ENCODE results near the gene SOX2.

SOX2 gene

DNA sequence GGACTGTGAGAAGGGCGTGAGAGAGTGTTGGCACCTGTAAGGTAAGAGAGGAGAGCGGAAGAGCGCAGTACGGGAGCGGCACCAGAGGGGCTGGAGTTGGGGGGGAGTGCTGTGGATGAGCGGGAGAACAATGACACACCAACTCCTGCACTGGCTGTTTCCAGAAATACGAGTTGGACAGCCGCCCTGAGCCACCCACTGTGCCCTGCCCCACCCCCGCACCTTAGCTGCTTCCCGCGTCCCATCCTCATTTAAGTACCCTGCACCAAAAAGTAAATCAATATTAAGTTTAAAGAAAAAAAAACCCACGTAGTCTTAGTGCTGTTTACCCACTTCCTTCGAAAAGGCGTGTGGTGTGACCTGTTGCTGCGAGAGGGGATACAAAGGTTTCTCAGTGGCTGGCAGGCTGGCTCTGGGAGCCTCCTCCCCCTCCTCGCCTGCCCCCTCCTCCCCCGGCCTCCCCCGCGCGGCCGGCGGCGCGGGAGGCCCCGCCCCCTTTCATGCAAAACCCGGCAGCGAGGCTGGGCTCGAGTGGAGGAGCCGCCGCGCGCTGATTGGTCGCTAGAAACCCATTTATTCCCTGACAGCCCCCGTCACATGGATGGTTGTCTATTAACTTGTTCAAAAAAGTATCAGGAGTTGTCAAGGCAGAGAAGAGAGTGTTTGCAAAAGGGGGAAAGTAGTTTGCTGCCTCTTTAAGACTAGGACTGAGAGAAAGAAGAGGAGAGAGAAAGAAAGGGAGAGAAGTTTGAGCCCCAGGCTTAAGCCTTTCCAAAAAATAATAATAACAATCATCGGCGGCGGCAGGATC is at the start of gene SOX2:
Gene SOX2, plus strand, starts transcription at position 601 of the 811 bp plus-strand sequence. CDS start 436 bp downstream, outside the sequence.
- FAIRE-seq = no peak
- peak; percentile 92 for DNase-seq (ENCODE audit: low spot score)

DNA sequence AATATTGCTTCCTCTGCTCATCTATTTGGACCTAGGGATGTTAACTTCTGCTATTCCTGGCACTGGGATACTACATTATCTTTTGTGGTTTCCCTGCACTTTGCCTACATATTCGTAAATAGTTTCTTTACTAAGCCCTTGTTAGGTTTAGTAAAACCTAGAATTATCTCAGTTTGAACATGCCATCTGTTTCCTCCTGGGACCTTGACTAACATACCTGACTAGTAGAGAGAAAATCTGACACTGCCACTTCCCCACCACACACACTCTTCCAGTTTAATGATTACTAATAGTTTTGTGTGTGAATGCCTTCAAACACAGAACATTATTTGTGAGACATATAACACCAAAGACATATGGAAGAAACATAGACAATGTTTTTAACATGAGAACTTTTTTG is 28.2 kb upstream of the SOX2 start:
- no peak for FAIRE-seq
- DNase-seq (ENCODE audit: low spot score) = no peak

- FAIRE-seq (no peak), DNase-seq (ENCODE audit: low spot score) (no peak)
Observed at GRCh38 chr3:181687190-181687589, 24.5 kb upstream of the SOX2 start.

GRCh38 chr3:181687731-181688130 is 24.0 kb upstream of the SOX2 start:
- DNase-seq (ENCODE audit: low spot score) (no peak), FAIRE-seq (no peak)

- FAIRE-seq (no peak), DNase-seq (ENCODE audit: low spot score) (no peak)
Observed at GRCh38 chr3:181689546-181689945, 22.2 kb upstream of the SOX2 start.

DNA sequence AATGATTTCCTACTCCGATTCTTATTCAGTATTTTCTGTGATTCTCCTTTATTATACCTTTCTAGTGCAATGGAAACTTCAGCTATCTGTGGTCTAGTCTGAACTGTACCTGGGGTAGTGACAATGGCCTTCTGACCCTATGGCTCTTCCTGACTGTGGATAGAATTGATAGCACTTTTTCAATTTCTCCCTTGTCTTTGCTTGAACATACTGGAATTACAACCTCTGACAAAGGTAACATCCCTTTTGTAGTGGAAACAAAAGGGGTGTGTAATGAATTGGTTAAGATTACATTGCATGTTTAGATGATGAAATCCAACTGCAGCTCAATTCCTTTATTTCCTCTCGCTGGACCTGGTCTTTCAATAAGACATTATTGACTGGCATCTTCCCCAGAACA is 21.0 kb upstream of the SOX2 start:
- DNase-seq (ENCODE audit: low spot score) = no peak
- no peak for FAIRE-seq

- DNase-seq (ENCODE audit: low spot score) = no peak
- FAIRE-seq = no peak
Observed at GRCh38 chr3:181691901-181692300, 19.8 kb upstream of the SOX2 start.

GRCh38 chr3:181692311-181693145 is 19.2 kb upstream of the SOX2 start:
- DNase-seq (ENCODE audit: low spot score) (no peak), FAIRE-seq (no peak)

DNA sequence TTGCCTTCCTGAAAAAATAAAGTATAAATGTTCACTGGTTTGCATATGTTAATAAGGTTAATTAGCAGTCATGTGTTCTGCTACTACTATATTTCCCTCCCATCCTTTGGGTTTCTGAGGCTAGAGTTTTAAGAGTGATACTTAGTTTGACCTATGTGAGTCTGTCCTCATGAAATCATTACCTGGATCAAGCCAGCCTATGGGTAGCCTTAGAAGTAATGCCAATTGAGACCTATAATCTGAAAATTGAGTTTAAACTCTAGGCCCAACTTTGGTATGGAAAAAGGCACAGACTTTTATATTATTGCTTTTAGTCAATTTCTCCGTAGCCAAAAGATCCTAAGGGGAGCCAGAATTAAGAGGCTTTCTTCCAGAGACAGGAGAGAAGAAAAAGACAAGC is 18.4 kb upstream of the SOX2 start:
- FAIRE-seq (no peak), DNase-seq (ENCODE audit: low spot score) (no peak)

DNA sequence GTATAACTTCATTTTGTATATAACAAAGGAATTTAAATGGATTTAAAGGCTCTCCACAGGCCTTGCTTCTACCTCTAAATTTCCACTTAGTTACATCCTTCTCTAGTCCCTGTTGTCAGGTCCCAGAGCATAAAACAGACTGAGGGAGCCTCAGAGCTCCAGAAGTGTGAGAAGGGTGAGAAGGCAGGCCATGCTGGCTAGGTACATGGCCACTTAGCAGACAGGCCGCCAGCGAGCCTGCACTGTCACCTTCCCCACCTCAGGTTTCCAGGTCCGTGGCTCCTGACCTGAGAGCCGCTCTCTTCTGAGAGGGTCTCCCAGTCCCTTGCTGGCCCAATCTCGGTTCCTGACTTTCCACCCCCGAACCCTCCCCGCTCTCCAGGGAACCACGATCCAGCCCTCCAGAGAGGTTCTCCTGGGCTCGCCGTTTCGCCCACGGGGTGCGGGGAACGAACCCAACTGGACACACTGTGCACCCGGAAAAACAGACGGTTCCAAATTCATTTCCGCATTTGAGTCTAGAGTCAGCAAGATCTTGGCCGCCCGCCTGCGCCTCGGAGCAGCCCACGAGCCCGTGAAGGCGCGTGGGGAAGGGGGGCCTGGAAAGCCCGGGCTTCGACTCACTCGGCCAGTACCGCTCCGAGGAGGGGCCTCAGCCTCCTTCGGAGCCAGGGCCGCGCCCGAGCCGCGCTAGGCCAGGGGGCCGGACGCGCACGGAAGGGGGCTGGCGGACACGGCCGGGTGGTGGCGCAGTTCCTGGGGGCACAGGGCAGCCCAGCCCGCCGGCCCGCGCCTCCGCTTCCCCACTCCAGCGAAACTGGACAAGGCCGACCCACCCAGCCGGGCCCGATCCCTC is 16.7 kb upstream of the SOX2 start:
- no peak for DNase-seq (ENCODE audit: low spot score)
- FAIRE-seq = no peak

DNA sequence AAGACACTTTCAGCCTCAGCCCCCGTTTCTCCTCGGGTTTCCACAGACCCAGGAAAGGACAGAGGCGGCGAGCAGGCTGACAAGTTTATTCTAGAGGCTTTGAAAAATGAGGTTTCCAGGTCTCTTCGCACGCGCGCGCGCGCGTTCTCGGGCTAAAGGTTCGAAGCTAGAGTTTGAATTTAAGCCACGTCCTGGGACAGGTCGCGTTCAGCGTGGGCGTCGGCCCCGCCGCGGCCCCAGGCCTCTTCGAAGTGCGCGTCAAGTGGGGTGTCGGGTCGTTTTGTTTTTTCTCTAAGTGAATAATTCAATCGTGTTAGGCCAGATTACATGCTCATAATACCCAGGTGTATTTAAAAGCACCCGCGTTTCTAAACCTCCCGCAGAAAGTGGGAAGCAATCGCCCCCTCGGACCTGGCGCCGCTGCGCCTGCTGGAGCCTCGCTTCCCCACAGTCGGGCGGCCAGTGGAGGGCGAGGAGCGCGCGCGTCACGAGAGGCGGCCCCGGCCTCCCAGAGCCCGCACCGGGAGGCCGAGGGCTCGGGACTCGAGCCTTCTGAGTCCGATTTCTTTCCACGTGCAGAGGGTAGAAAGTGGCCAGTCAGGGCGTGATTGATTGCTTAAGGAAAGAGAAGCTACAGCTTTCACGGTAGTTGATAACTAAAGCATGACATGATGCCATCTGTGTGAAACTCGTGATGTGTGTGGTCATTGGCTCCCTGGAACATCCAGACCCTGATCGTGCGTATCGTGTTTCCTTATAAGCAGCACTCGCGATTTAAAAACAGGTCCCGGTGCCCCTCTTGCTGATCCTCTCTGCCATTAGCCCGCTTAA is 15.8 kb upstream of the SOX2 start:
- no peak for DNase-seq (ENCODE audit: low spot score)
- no peak for FAIRE-seq

DNA sequence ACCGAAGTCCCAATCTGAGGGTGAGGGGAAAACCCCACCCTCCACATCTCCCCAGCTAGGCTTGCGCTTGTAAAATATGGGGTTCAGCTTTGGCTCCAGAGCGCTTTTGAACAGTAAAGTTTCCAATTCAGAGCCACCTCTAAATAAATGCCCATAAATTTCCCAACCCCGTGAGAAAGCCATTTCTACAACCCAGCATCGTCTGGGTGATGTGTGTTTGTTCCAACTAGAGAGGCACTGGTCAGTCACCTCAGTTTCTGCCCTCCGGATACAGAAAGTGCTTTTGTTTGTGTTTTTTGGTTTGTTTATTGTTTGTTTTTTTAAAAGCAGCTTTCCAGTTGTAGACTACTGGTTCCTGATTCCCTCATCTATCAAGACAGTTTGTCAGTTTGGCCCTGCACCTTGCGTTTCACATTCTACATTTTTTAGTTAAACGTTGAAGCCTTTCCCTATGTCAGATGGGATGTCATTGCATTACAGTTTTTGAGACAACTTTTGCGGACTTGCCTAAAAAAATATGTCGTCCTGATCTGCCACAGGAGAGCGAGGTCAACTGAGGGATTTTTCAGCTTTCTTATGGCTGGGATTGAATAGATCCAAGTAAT is 15.0 kb upstream of the SOX2 start:
- FAIRE-seq = no peak
- no peak for DNase-seq (ENCODE audit: low spot score)

DNA sequence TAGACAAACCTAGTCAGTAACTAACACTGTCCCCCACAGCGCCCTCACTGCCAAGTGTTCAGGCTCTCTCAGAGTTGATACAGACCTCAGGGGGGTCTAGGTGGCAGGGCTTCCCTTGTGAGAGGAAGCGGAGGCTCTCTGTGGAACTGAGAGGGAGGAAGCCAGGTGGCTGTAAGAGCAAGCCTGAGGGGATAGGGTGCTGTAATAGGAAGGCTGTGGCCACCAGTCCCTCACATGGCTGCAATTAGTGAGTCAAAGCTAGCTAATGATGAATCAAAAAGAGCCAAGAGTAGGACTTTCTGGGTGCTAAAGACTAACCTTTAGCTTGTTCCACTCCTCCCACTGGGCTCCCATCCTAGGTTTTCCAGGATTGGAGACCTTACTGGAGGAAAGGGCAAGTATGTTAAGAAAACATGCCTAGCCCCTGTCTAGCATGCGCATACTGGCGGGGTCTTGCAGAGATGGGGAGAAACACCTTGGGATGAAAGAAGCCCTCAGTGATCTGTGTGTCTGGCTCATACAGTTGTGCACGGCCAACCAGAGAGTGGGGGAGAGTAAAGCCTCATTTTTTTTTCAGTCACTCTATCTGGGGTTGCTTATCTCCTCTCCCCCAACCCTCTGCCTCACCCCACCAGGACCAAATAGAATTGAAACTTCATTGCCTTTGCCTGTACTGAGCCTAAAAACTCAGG is 13.3 kb upstream of the SOX2 start:
- no peak for DNase-seq (ENCODE audit: low spot score)
- no peak for FAIRE-seq

DNA sequence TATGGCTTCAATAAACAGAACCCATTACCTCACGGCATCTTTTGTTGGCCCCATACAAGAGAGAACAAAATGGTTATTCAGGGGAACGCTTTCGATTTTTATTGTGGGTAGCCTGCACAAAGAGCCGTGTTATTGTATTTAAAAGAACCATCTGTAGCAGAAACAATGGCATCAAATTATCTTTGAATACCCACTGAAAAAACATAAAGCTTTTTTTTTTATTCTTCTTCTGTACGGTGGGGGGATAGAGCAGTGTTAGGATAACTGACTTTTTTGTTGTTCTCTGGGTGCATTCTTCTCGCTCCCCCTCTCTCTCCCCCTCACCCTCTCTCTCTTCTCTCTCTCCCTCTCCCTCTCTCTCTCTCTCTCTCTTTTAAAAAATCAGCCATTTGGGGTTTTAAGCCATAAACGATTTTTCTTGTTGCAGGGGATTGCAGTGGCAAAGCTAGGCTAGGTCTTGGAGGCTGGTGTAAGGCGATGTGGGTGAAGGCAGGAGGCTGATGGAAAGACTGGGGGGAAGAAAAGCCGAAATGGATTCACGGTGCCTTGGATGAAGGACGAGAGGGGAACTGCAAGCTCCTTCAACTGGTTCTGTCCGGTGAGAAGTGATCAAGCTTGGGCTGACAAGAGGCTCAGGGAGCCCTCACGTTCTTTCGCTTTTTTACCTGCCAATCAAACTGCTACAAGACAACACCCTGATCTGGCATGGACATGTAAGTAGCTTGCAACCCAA is 12.4 kb upstream of the SOX2 start:
- DNase-seq (ENCODE audit: low spot score) (no peak), FAIRE-seq (no peak)

DNA sequence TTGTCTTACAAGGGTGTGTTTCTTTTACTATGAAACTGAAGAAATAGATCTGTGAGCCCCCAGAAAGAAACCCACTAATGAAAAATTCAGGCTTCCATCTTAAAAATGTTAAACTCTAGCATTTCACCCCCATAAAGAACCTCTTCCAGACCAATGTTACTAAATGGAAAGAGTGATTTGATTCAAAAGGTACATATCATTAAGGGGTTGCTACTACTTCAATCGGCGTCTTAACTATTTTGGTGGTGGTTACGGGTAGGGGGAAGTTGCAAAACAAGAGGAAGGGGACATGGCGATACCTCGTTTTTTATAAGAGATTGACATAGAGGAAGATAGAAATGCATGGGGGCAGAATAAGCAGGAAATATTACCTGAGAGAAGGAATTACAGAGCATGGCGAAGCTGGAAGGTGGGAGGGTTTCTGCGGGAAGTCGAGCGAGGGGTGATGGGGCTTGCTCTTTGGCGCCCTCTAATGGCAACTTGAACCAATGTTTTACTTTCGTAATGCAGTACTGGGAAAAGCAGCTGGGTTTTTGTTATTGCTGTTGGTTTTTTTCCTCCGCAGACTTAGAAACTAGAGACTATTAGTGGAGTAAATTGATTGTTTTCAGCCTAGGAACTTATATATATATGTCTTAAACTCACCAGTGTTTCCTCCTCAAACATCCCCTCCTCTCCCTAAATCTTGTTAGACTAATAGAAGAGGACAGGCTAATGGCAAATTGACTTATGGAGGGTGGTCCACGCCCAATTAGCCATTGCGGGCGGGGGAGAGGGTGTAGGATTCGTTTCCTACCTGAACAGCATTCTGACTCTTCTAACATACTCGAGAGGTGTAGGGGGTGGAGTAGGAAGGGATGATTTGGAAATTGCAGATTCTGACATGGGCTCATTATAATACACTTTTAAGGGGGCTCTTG is 11.3 kb upstream of the SOX2 start:
- peak; percentile 83 for FAIRE-seq
- DNase-seq (ENCODE audit: low spot score) = peak; percentile 75

- DNase-seq (ENCODE audit: low spot score) = no peak
- no peak for FAIRE-seq
Observed at GRCh38 chr3:181701096-181701495, 10.6 kb upstream of the SOX2 start.

- DNase-seq (ENCODE audit: low spot score) (no peak), FAIRE-seq (no peak)
Observed at GRCh38 chr3:181703601-181704420, 7.9 kb upstream of the SOX2 start.
